Measurements from ENCODE around the gene SLC52A1.

DNA sequence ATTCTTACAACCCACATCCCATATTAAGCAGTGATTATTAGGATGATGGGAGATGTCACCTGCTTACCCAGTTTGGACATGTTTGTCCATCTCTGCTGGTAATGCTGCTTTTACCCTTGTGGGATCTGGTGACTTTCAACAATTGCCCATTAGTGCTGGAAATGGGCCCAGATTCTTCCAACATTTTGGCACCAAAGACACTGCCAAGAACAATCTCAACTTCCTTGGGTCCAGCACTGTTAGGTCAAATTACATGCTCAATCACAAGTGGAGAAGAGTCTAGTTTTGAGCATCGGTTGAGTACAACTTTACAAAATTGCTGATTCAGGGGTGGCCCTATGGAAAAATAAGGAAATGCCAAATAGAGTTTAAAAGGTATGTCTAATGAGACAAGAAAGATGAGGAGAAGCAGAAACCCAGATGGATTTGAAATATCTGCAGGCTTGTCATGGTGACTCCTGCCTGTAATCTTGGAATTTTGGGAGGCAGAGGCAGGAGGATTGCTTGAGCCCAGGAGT, 30.1 kb upstream of the SLC52A1 start:
- TF ChIP-seq, protein P1, sequence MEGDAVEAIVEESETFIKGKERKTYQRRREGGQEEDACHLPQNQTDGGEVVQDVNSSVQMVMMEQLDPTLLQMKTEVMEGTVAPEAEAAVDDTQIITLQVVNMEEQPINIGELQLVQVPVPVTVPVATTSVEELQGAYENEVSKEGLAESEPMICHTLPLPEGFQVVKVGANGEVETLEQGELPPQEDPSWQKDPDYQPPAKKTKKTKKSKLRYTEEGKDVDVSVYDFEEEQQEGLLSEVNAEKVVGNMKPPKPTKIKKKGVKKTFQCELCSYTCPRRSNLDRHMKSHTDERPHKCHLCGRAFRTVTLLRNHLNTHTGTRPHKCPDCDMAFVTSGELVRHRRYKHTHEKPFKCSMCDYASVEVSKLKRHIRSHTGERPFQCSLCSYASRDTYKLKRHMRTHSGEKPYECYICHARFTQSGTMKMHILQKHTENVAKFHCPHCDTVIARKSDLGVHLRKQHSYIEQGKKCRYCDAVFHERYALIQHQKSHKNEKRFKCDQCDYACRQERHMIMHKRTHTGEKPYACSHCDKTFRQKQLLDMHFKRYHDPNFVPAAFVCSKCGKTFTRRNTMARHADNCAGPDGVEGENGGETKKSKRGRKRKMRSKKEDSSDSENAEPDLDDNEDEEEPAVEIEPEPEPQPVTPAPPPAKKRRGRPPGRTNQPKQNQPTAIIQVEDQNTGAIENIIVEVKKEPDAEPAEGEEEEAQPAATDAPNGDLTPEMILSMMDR (IDR thresholded peaks at IDR 0.05) = no peak
- TF ChIP-seq POLR2A (IDR thresholded peaks at IDR 0.05) = no peak

Measured in vagina (tissue), 2 donors.